ENCODE measurements around the gene HOXA7. TPM values are rescaled to one million over a fixed set of nuclear protein-coding genes. Genes with fewer than 3 reads are reported as not detected.

Gene HOXA7
- total and polyA plus RNA-seq, 4 experiments from 2014 or later: not detected

- H3K4me1 Mint-ChIP-seq: peaks cover 20 to 40% (median 28%) of the 10 kb centered on the region in 4 donors
- CTCF ChIA-PET (ENCODE audit: partially characterized antibody): interaction anchor here (0.6 to 1.6 kb wide), 4 partner anchors 9 to 41 kb away, joined by 3 to 6 read pairs (median 5); no protein-coding TSS in a partner anchor
- Histone ChIP-seq H3K36me3 (ENCODE audit: insufficient read depth, low read length) (no peaks in the 10 kb centered on the region), H3K27ac (ENCODE audit: low read depth, low read length) (no peak overlapping the region), H3K27me3 (ENCODE audit: insufficient read depth, low read length) (peaks cover 57% of the 10 kb centered on the region), H3K9me3 (ENCODE audit: control insufficient read depth in 1 of 2, low read length in 2 of 2) (no peaks in the 10 kb centered on the region), H3K4me3 (ENCODE audit: low read length in 2 of 2) (no peak overlapping the region), H3K4me1 (ENCODE audit: insufficient read depth, low read length) (peaks cover 40% of the 10 kb centered on the region)
- POLR2A ChIA-PET (ENCODE audit: partially characterized antibody): interaction anchor here (1.2 kb wide), 1 partner anchor 9 kb away, joined by 3 read pairs; no protein-coding TSS in a partner anchor
- intact Hi-C loops (cut with micrococcal nuclease): no loop called here
- peak overlapping the region in 2 of 7 donors; percentile 53 to 89 for H3K27ac Mint-ChIP-seq
- H3K9me3 Mint-ChIP-seq: peaks cover 0 to 15% (median 1%) of the 10 kb centered on the region in 8 donors
- H3K27me3 Mint-ChIP-seq: peaks cover 58 to 70% of the 10 kb centered on the region in 2 donors
- H3K4me3 Mint-ChIP-seq: peak overlapping the region in 1 of 8 donors; percentile 35
- peaks cover 1 to 4% of the 10 kb centered on the region in 2 donors for H3K36me3 Mint-ChIP-seq
- DNase-seq: no peak
Observed at GRCh38 chr7:27181795-27182275, 25.4 kb upstream of the HOXA7 start.

GRCh38 chr7:27180431-27181420 is 24.3 kb upstream of the HOXA7 start:
- Mint-ChIP-seq H3K27me3 (peaks cover 58 to 73% of the 10 kb centered on the region in 2 donors), H3K27ac (peak overlapping the region in 3 of 7 donors; percentile 8 to 68 (median 65)), H3K4me3 (peak overlapping the region in 2 of 8 donors; percentile 20 to 36), H3K36me3 (peaks cover 0 to 4% of the 10 kb centered on the region in 2 donors), H3K4me1 (peaks cover 13 to 30% (median 20%) of the 10 kb centered on the region in 4 donors), H3K9me3 (peaks cover 0 to 11% (median under 1%) of the 10 kb centered on the region in 8 donors)
- intact Hi-C loops (cut with micrococcal nuclease): no loop called here
- H3K27ac ChIP-seq (ENCODE audit: low read depth, low read length): no peak overlapping the region
- ChIA-PET CTCF (ENCODE audit: partially characterized antibody) (interaction anchor here (0.6 to 4.4 kb wide), 16 partner anchors 8 to 1325 kb away, joined by 3 to 38 read pairs (median 6); no protein-coding TSS in a partner anchor), POLR2A (ENCODE audit: partially characterized antibody) (interaction anchor here (0.6 kb wide), 1 partner anchor 8 kb away, joined by 4 read pairs; no protein-coding TSS in a partner anchor)
- H3K36me3 ChIP-seq (ENCODE audit: insufficient read depth, low read length): no peaks in the 10 kb centered on the region
- no peaks in the 10 kb centered on the region for H3K9me3 ChIP-seq (ENCODE audit: control insufficient read depth in 1 of 2, low read length in 2 of 2)
- H3K4me1 ChIP-seq (ENCODE audit: insufficient read depth, low read length): peaks cover 31% of the 10 kb centered on the region
- H3K4me3 ChIP-seq (ENCODE audit: low read length in 2 of 2): no peak overlapping the region
- no peak for DNase-seq
- peaks cover 45% of the 10 kb centered on the region for H3K27me3 ChIP-seq (ENCODE audit: insufficient read depth, low read length)

GRCh38 chr7:27179503-27180430 is 23.3 kb upstream of the HOXA7 start:
- H3K27me3 ChIP-seq (ENCODE audit: insufficient read depth, low read length): peaks cover 45% of the 10 kb centered on the region
- peak in 4 of 5 donors; percentile 49 to 63 (median 56) for DNase-seq
- H3K4me3 ChIP-seq (ENCODE audit: low read length in 2 of 2): no peak overlapping the region
- Mint-ChIP-seq H3K36me3 (peaks cover 0 to 4% of the 10 kb centered on the region in 2 donors), H3K27ac (peak overlapping the region in 1 of 7 donors; percentile 68), H3K4me1 (peaks cover 5 to 26% (median 12%) of the 10 kb centered on the region in 4 donors), H3K27me3 (peaks cover 57 to 71% of the 10 kb centered on the region in 2 donors), H3K9me3 (peaks cover 0 to 6% (median 0%) of the 10 kb centered on the region in 8 donors), H3K4me3 (peak overlapping the region; percentile 9 to 79 (median 68))
- H3K27ac ChIP-seq (ENCODE audit: low read depth, low read length): no peak overlapping the region
- H3K4me1 ChIP-seq (ENCODE audit: insufficient read depth, low read length): peaks cover 21% of the 10 kb centered on the region
- POLR2A ChIA-PET (ENCODE audit: partially characterized antibody): interaction anchor here (0.6 kb wide), 1 partner anchor 9 kb away, joined by 4 read pairs; no protein-coding TSS in a partner anchor
- CTCF ChIA-PET (ENCODE audit: partially characterized antibody): interaction anchor here (0.6 to 4.4 kb wide), 23 partner anchors 9 to 1324 kb away, joined by 3 to 38 read pairs (median 5); partner anchors contain the start of gene HIBADH
- intact Hi-C loops (cut with micrococcal nuclease): loop anchor here (1.0 kb wide), 1 partner anchor 11 kb away; no protein-coding TSS in a partner anchor
- H3K9me3 ChIP-seq (ENCODE audit: control insufficient read depth in 1 of 2, low read length in 2 of 2): no peaks in the 10 kb centered on the region
- no peaks in the 10 kb centered on the region for H3K36me3 ChIP-seq (ENCODE audit: insufficient read depth, low read length)

GRCh38 chr7:27179030-27179429 is 22.6 kb upstream of the HOXA7 start:
- Mint-ChIP-seq H3K4me1 (peaks cover 3 to 28% (median 9%) of the 10 kb centered on the region in 4 donors), H3K4me3 (no peak overlapping the region), H3K27me3 (peaks cover 57 to 72% of the 10 kb centered on the region in 2 donors), H3K27ac (peak overlapping the region in 1 of 7 donors; percentile 68), H3K9me3 (peaks cover 0 to 3% (median 0%) of the 10 kb centered on the region in 8 donors), H3K36me3 (peaks cover 0 to 4% of the 10 kb centered on the region in 2 donors)
- POLR2A ChIA-PET (ENCODE audit: partially characterized antibody): interaction anchor here (0.6 to 1.0 kb wide), 2 partner anchors 9 to 561 kb away, joined by 3 read pairs; no protein-coding TSS in a partner anchor
- no peak overlapping the region for H3K27ac ChIP-seq (ENCODE audit: low read depth, low read length)
- H3K36me3 ChIP-seq (ENCODE audit: insufficient read depth, low read length): no peaks in the 10 kb centered on the region
- intact Hi-C loops (cut with micrococcal nuclease): loop anchor here (1.0 kb wide), 1 partner anchor 11 kb away; no protein-coding TSS in a partner anchor
- DNase-seq: no peak
- CTCF ChIA-PET (ENCODE audit: partially characterized antibody): interaction anchor here (0.6 to 4.4 kb wide), 21 partner anchors 8 to 1286 kb away, joined by 3 to 38 read pairs (median 5); partner anchors contain the start of genes HIBADH and HOXA3
- H3K4me3 ChIP-seq (ENCODE audit: low read length in 2 of 2): no peak overlapping the region
- H3K9me3 ChIP-seq (ENCODE audit: control insufficient read depth in 1 of 2, low read length in 2 of 2): no peaks in the 10 kb centered on the region
- H3K27me3 ChIP-seq (ENCODE audit: insufficient read depth, low read length): peaks cover 49% of the 10 kb centered on the region
- peaks cover 23% of the 10 kb centered on the region for H3K4me1 ChIP-seq (ENCODE audit: insufficient read depth, low read length)

GRCh38 chr7:27178366-27178765 is 21.9 kb upstream of the HOXA7 start:
- H3K9me3 Mint-ChIP-seq: peaks cover 0 to 3% (median 0%) of the 10 kb centered on the region in 8 donors
- POLR2A ChIA-PET (ENCODE audit: partially characterized antibody): interaction anchor here (1.0 kb wide), 1 partner anchor 10 kb away, joined by 3 read pairs; no protein-coding TSS in a partner anchor
- Histone ChIP-seq H3K9me3 (ENCODE audit: control insufficient read depth in 1 of 2, low read length in 2 of 2) (no peaks in the 10 kb centered on the region), H3K4me1 (ENCODE audit: insufficient read depth, low read length) (peaks cover 19% of the 10 kb centered on the region), H3K27ac (ENCODE audit: low read depth, low read length) (no peak overlapping the region), H3K36me3 (ENCODE audit: insufficient read depth, low read length) (no peaks in the 10 kb centered on the region), H3K27me3 (ENCODE audit: insufficient read depth, low read length) (peaks cover 47% of the 10 kb centered on the region), H3K4me3 (ENCODE audit: low read length in 2 of 2) (no peak overlapping the region)
- H3K27me3 Mint-ChIP-seq: peaks cover 53 to 68% of the 10 kb centered on the region in 2 donors
- CTCF ChIA-PET (ENCODE audit: partially characterized antibody): interaction anchor here (0.6 to 4.4 kb wide), 16 partner anchors 8 to 1285 kb away, joined by 3 to 38 read pairs (median 5); partner anchors contain the start of genes HIBADH and HOXA3
- DNase-seq: no peak
- no peak overlapping the region for H3K27ac Mint-ChIP-seq
- intact Hi-C loops (cut with micrococcal nuclease): no loop called here
- no peak overlapping the region for H3K4me3 Mint-ChIP-seq
- peaks cover 0 to 4% of the 10 kb centered on the region in 2 donors for H3K36me3 Mint-ChIP-seq
- H3K4me1 Mint-ChIP-seq: peaks cover 2 to 24% (median 6%) of the 10 kb centered on the region in 4 donors

GRCh38 chr7:27177795-27178320 is 21.4 kb upstream of the HOXA7 start:
- no peak overlapping the region for H3K4me3 ChIP-seq (ENCODE audit: low read length in 2 of 2)
- POLR2A ChIA-PET (ENCODE audit: partially characterized antibody): interaction anchor here (1.0 to 1.1 kb wide), 2 partner anchors 11 to 21 kb away, joined by 3 read pairs; no protein-coding TSS in a partner anchor
- no peaks in the 10 kb centered on the region for H3K9me3 ChIP-seq (ENCODE audit: control insufficient read depth in 1 of 2, low read length in 2 of 2)
- H3K27me3 ChIP-seq (ENCODE audit: insufficient read depth, low read length): peaks cover 47% of the 10 kb centered on the region
- H3K36me3 ChIP-seq (ENCODE audit: insufficient read depth, low read length): no peaks in the 10 kb centered on the region
- H3K27ac Mint-ChIP-seq: peak overlapping the region in 1 of 7 donors; percentile 22
- H3K36me3 Mint-ChIP-seq: peaks cover 0 to 4% of the 10 kb centered on the region in 2 donors
- no peak for DNase-seq
- peaks cover 0 to 3% (median 0%) of the 10 kb centered on the region in 8 donors for H3K9me3 Mint-ChIP-seq
- CTCF ChIA-PET (ENCODE audit: partially characterized antibody): interaction anchor here (0.8 to 4.4 kb wide), 10 partner anchors 9 to 1285 kb away, joined by 3 to 38 read pairs (median 4); no protein-coding TSS in a partner anchor
- intact Hi-C loops (cut with micrococcal nuclease): no loop called here
- no peak overlapping the region for H3K27ac ChIP-seq (ENCODE audit: low read depth, low read length)
- peaks cover 19% of the 10 kb centered on the region for H3K4me1 ChIP-seq (ENCODE audit: insufficient read depth, low read length)
- H3K4me1 Mint-ChIP-seq: peaks cover 2 to 24% (median 7%) of the 10 kb centered on the region in 4 donors
- H3K4me3 Mint-ChIP-seq: no peak overlapping the region
- H3K27me3 Mint-ChIP-seq: peaks cover 49 to 66% of the 10 kb centered on the region in 2 donors

Measured in CD4-positive, alpha-beta memory T cell (primary cell).